Activated T-cell treated with anti-CD3 and anti-CD28 coated beads, Interleukin-2, amount 50 U/mL, for 4 hours (primary cell): ENCODE data around the gene JPH3. TPM values are rescaled to one million over a fixed set of nuclear protein-coding genes. Genes with fewer than 3 reads are reported as not detected.
A peak's percentile ranks its signal among the peaks of the same experiment; 100 is the strongest.
"Not testable (repeated sequence)": the region's sequence is repeated elsewhere in the genome, so short reads cannot be mapped to it uniquely, and the experiment has no call there.

ENCODE experiments used
- ATAC-seq, 2 donors: fragments of 200-7000 bp; cut with Tn5 transposase; one replicate each; pipeline ENCODE4 v1.10.0; 2021
- DNase-seq: peaks from one replicate; pipeline ENCODE4 v3.0.0-alpha.2; 2020
- H3K27me3 Mint-ChIP-seq: one replicate; pipeline ENCODE4 v1.8.0; 2021; ENCODE audit warnings: low read depth, mixed read lengths
- H3K36me3 Mint-ChIP-seq: one replicate; pipeline ENCODE4 v1.8.0; 2022; ENCODE audit warnings: mixed read lengths; ENCODE audit not compliant: insufficient read depth
- H3K4me1 Mint-ChIP-seq: one replicate; pipeline ENCODE4 v1.8.0; 2021; ENCODE audit warnings: low read depth, mixed read lengths
- H3K4me3 Mint-ChIP-seq: one replicate; pipeline ENCODE4 v1.8.0; 2021; ENCODE audit warnings: mild to moderate bottlenecking, moderate library complexity, mixed read lengths
- H3K9me3 Mint-ChIP-seq: one replicate; pipeline ENCODE4 v1.8.0; 2021; ENCODE audit warnings: mixed read lengths
- total RNA-seq, 3 donors: library from RNA; stranded (reverse); gene quantifications; one replicate each; pipeline ENCODE4 v1.2.1, GENCODE V29; 2021

JPH3 gene
- total RNA-seq, 3 donors from 2014 or later, result not detected

DNA sequence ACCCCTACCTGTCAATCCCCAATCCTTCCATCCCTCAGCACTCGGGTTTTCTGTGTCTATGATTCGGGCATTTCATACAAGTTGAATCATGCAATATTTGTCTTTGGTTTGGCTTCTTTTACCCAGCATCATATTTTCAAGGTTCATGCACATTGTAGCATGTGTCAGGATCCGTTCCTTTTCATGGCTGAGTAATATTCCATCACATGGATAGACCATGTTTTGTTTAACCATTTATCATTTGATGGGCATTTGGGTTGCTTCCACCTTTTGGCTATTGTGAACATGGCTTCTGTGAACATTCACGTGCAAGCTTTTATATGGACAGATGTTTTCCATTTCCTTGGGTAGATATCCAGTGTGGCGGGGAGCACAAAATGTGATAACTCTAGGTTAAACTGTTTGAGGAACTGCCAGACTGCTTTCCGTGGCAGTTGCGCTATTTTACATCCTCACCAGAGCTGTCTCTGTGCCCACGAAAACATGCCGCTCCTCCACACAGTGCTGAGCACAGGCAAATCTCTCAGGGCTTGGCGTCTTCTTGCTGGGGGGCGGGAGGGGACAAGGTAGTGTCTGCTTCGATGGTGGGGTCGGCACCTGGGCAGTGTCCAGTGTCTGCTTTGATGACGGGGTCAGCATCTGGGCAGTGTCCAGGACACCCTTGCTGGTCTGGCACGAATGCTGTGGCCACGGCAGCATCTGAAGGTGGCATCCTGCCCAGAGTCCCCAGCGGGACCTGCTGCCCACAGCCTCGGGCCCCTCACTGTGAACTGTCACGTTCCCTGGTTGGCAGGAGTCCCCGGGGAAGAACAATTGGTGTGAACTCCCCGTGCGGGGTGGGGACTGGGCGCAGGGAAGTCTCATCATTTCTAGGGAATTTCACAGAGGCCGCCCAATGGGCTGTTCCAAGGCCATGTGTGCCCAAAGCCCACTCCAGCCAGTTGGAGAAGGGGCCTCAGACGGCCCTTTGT lies 32.4 kb upstream of the JPH3 start:
- ATAC-seq (no peak), DNase-seq (no peak)
- Mint-ChIP-seq H3K4me3 (no peak overlapping the region), H3K9me3 (no peaks in the 10 kb centered on the region), H3K27me3 (peaks cover 9% of the 10 kb centered on the region), H3K4me1 (no peaks in the 10 kb centered on the region), H3K36me3 (no peaks in the 10 kb centered on the region)

DNA sequence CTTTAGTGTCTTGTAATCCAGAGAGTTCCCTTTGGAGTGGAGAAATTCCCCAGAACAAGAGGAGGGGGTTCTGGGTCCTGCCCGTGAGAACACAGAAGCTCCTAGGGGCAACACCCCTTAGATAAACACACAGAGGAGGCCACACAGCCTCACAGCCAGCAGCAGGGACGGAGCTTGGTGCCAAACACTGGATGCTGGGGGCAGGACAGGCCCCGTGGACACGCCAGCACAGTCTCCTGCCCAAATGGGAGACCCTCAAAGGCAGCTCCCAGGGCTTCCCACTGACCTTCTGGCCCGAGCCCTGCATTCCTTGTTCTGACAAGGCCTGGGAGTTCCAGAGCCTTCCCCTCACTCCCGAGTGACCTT lies 31.8 kb upstream of the JPH3 start:
- no peaks in the 10 kb centered on the region for H3K9me3 Mint-ChIP-seq

DNA sequence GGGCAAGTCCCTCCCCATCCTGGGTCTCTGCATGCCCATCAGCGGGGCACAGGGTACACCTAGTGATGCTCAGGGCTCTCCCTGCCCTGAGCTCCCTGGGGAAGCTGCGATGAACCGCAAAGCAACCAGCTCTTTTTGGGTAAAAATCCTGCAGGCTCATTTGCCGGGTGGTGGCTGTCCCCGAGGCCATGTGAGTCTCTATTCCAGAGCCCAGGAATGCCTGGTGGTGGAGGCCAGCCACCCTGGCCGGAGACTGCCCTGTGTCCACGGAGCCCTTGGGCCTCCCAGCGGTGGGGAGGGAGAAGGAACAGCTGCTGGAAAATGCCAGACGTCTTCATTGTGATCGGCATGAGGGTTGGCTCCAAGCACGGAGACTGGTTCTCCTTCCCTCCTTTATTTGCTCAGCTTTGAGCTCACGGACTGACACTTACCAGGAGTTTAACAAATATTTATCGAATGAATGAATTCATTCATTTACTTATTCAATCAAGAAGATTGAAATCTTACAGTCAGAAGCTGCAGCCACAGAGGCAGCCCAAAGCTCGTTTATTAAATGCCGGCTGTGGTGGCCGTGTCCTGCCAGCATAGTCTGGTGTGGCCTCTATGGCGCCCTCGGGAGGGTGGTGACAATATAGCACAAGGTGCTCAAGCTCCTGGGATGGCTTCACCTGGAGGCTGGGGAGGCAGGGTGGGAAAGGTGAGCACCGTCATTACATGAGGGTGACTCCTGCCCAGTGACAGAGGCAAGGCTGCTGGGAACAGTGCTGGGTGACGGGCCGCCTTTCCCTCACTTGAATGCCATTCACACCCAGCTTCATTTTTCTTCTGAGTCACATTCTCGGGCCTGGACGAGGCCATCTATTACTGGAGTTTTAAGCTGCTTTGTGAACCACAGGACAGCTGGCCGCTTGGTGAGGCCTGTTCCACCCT lies 31.1 kb upstream of the JPH3 start:
- Mint-ChIP-seq H3K4me3 (no peak overlapping the region), H3K36me3 (no peaks in the 10 kb centered on the region), H3K4me1 (no peaks in the 10 kb centered on the region), H3K9me3 (no peaks in the 10 kb centered on the region), H3K27me3 (peaks cover 9% of the 10 kb centered on the region)
- DNase-seq (no peak), ATAC-seq (peak in 1 of 2 donors; percentile 35)

More for the DNA sequence above, 31.8 kb upstream of the JPH3 start:
- DNase-seq (no peak), ATAC-seq (no peak)
- Mint-ChIP-seq H3K4me1 (no peaks in the 10 kb centered on the region), H3K27me3 (peaks cover 9% of the 10 kb centered on the region), H3K4me3 (no peak overlapping the region), H3K36me3 (no peaks in the 10 kb centered on the region)

GRCh38 chr16:87571868-87572244 lies 30.5 kb upstream of the JPH3 start:
- ATAC-seq (no peak), DNase-seq (no peak)
- peaks cover 13% of the 10 kb centered on the region for H3K27me3 Mint-ChIP-seq
- H3K4me3 Mint-ChIP-seq, result no peak overlapping the region
- no peaks in the 10 kb centered on the region for H3K9me3 Mint-ChIP-seq
- no peaks in the 10 kb centered on the region for H3K4me1 Mint-ChIP-seq
- no peaks in the 10 kb centered on the region for H3K36me3 Mint-ChIP-seq

DNA sequence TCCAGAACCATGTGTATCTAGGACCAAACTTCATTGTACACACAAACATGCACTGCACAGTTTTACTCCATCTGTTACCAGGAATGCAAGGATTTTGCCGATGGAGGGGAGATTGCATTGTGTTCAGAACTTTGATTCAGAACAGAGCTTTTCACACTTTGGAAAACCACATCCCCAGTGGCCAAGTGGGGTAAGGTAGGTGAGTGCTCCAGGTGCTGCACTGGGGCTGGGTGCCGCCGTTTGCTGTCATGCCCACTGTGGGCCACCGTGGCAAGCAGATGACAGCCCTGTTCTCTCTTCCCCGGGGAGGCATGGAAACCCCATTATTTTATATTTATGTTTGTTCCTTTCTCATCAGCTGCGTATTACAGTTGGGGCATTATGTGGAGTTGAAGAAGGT lies 29.3 kb upstream of the JPH3 start:
- Mint-ChIP-seq H3K9me3 (no peaks in the 10 kb centered on the region), H3K4me1 (no peaks in the 10 kb centered on the region), H3K27me3 (peaks cover 18% of the 10 kb centered on the region), H3K4me3 (no peak overlapping the region), H3K36me3 (no peaks in the 10 kb centered on the region)
- ATAC-seq (no peak), DNase-seq (no peak)

- Mint-ChIP-seq H3K4me3 (no peak overlapping the region), H3K9me3 (no peaks in the 10 kb centered on the region)
These were observed 27.1 kb upstream of the JPH3 start for GRCh38 chr16:87575027-87575804.

DNA sequence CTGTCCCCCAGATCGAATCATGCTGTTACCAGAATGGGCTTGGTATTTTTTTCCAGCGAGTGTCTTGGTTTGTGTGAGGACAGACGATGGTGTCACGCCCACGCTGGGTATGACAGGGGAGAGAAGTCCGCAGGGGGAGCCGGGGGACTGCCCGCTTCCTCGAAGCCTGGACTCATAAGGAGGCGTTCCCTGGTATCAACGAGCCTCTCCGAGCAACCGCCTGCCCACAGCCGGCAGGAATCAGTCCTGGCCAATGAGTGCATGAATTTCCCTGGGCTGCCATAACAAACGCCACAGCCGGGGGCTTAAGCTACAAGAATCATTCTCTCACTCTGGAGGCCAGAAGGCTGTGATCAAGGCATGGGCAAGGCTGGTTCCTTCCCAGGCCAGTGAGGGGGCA lies 26.1 kb upstream of the JPH3 start:
- ATAC-seq (no peak), DNase-seq (no peak)
- Mint-ChIP-seq H3K4me3 (no peak overlapping the region), H3K9me3 (no peaks in the 10 kb centered on the region), H3K36me3 (no peaks in the 10 kb centered on the region), H3K4me1 (no peaks in the 10 kb centered on the region), H3K27me3 (peaks cover 22% of the 10 kb centered on the region)

More at GRCh38 chr16:87575027-87575804, 27.1 kb upstream of the JPH3 start:
- DNase-seq (no peak), ATAC-seq (no peak)
- Mint-ChIP-seq H3K27me3 (peaks cover 21% of the 10 kb centered on the region), H3K4me1 (no peaks in the 10 kb centered on the region), H3K36me3 (no peaks in the 10 kb centered on the region)

- H3K9me3 Mint-ChIP-seq, H3K4me1 Mint-ChIP-seq, ATAC-seq, H3K4me3 Mint-ChIP-seq, H3K36me3 Mint-ChIP-seq, DNase-seq: not testable (repeated sequence)
- H3K27me3 Mint-ChIP-seq, result peaks cover 25% of the 10 kb centered on the region
These were observed 24.0 kb upstream of the JPH3 start for GRCh38 chr16:87578142-87578930.

GRCh38 chr16:87579691-87580090 lies 22.6 kb upstream of the JPH3 start:
- H3K4me3 Mint-ChIP-seq, result no peak overlapping the region
- no peaks in the 10 kb centered on the region for H3K9me3 Mint-ChIP-seq
- no peaks in the 10 kb centered on the region for H3K4me1 Mint-ChIP-seq
- DNase-seq, result no peak
- peaks cover 32% of the 10 kb centered on the region for H3K27me3 Mint-ChIP-seq
- ATAC-seq, result no peak
- H3K36me3 Mint-ChIP-seq, result no peaks in the 10 kb centered on the region

DNA sequence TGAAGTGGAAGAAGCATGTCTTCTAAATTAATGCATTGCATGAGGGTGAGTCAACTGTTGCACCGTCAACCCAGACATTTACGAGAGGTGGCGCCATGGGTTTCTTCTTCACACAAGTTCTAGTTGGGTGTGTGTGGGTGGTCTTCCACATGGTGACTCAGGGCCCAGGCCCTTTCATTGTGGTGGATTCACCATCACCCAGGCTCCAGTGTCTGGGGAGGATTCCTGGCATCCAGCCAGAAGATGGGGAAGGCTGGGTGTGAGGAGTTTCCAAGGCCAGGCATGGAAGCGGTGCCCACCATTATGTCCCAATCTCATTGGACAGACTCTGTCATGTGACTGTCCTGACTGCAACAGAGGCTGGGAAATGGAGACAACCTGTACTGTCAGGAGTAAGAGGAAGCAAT lies 21.4 kb upstream of the JPH3 start:
- peak; percentile 25 to 40 for ATAC-seq
- H3K4me3 Mint-ChIP-seq, result no peak overlapping the region
- no peak for DNase-seq

GRCh38 chr16:87581857-87582215 lies 20.5 kb upstream of the JPH3 start:
- DNase-seq (no peak), ATAC-seq (no peak)
- H3K4me1 Mint-ChIP-seq, result no peaks in the 10 kb centered on the region
- H3K36me3 Mint-ChIP-seq, result no peaks in the 10 kb centered on the region
- peaks cover 34% of the 10 kb centered on the region for H3K27me3 Mint-ChIP-seq
- H3K4me3 Mint-ChIP-seq, result no peak overlapping the region
- no peaks in the 10 kb centered on the region for H3K9me3 Mint-ChIP-seq

More for the DNA sequence above, 21.4 kb upstream of the JPH3 start:
- Mint-ChIP-seq H3K27me3 (peaks cover 36% of the 10 kb centered on the region), H3K4me1 (no peaks in the 10 kb centered on the region), H3K36me3 (no peaks in the 10 kb centered on the region), H3K9me3 (no peaks in the 10 kb centered on the region)

GRCh38 chr16:87582216-87582965 lies 19.9 kb upstream of the JPH3 start:
- Mint-ChIP-seq H3K9me3 (no peaks in the 10 kb centered on the region), H3K36me3 (no peaks in the 10 kb centered on the region), H3K4me3 (no peak overlapping the region), H3K27me3 (peaks cover 29% of the 10 kb centered on the region), H3K4me1 (no peaks in the 10 kb centered on the region)
- ATAC-seq, result no peak
- no peak for DNase-seq

DNA sequence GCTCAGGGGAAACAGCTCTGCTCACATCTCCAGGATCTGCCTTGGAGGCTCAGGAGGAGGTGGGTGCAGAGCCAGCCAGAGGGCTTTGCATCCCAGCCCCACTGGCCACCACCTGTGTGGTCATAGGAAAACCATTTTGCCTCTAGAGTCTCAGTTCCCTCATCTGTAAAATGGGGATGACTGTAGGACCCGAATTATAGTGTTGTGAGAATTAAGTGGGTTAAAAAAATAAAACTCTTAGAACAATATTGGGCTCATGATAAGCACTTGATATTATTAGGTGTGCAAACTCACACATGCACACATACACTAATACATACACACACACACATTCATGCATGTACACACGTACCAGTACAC lies 19.4 kb upstream of the JPH3 start:
- Mint-ChIP-seq H3K4me3 (no peak overlapping the region), H3K4me1 (no peaks in the 10 kb centered on the region), H3K27me3 (peaks cover 33% of the 10 kb centered on the region), H3K36me3 (no peaks in the 10 kb centered on the region), H3K9me3 (no peaks in the 10 kb centered on the region)
- no peak for ATAC-seq
- DNase-seq, result no peak
